Stimulated activated CD8-positive, alpha-beta memory T cell treated with anti-CD3 and anti-CD28 coated beads, Interleukin-12 subunit alpha, Interleukin-12 subunit beta, amount 100 ng/mL, for 1 hour (primary cell): ENCODE data around the gene SUGCT.

Experiments used
- DNase-seq: peaks from one replicate; pipeline ENCODE4 v3.0.0-alpha.2; 2020; ENCODE audit warnings: low read depth

SUGCT gene

DNA sequence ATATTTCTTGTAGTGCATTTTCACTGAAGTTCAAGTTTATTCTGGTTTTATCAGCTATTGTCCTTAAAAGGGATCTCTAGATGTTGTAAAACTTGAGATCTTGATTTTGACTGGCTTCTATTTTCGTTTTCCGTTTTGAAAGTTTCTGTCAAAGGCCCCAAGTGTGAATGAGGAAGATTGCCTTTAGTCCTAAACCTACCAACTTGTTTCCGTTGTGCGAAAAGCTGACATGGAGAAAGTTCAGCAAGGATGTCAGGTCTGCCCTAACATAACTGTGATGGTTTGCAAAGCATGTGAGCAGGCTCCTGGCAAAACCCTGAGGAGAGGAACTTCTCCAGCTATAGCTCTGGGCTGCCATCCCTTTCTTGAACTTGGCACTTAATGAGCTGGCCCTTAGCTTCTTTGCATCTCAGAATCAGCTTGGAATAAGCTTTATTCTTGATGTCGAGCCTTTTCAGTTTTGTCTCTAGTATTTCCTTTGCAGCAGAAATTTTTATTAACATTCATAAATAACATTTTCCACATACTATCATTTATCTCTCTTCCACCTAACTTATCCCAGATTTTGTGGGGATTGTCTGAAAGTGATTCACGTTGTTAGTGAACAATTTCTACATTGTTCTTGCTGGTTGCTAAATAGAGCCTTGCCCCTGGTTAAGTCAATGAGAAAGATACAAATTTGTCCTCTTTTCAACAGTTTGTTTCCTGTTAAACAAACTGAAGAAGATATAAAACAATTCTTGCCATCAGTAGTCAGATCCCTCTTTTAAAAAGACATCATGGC, 559.4 kb downstream of the SUGCT start:
- DNase-seq = no peak

DNA sequence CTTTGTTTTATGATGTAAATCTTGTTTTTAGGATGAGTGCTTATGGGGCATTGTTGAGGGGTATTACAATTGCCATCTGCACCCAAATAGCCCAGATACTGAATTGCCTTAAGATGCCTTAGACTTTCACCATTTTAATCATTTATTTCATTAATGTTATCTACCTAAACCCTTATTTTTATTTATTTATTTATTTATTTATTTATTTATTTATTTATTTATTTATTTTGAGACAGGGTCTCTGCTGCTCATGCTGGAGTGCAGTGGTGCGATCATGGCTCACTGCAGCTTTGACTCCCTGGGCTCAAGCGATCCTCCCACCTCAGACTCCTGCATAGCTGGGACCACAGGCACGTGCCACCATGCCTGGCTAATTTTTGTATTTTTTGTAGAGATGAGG, 560.2 kb downstream of the SUGCT start:
- no peak for DNase-seq

DNA sequence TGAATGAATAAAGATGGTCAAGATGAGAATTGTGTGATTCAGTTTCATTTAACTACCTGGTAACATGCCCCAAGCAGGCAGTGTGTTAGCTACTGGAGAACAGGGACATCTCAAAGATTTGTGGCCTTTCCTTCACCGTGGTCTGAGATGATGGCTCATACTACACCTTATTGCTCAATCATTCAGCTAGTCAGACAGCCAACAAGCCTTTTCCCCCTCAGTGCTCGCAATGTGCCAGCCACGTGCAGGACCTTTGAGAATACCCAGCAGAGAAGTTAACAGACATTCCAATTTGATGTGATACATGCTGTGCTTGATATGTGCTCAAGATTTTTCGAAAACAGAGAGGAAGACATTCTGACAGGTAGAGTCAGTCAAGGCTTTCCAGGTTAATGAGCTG, 562.8 kb downstream of the SUGCT start:
- no peak for DNase-seq

DNA sequence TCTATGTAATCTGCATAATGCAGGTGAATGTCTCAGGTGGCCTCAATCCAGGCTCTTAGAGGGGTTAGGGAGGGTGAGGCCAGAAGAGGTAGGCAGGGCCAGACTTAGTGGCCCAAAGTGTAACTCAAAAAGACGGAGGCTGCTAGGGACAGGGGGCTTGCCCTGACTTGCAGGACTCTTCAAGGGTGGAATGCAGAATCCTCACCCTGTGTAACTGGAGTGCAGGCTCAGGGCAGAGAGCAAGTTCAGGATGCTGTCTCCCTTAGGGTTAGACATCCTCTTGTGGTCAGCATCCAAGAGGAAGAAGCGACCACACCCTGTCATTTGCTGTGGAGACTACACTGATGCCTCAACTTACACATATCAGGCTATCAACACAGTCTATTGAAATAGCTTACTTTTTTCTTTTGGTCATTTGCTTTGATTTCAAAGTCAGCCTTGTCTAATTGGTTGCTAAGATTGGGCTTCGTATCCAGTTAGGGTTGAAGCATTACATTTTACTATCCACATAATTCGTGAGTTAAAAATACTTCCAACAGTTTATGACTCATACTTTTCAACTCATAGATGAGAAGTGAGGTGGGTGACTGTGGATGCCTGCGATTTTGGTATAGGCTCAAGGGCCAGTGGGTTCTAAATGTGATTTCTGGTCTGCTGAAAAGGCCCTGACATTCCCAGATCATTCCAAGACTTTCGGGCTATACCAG, 563.6 kb downstream of the SUGCT start:
- DNase-seq = no peak

DNA sequence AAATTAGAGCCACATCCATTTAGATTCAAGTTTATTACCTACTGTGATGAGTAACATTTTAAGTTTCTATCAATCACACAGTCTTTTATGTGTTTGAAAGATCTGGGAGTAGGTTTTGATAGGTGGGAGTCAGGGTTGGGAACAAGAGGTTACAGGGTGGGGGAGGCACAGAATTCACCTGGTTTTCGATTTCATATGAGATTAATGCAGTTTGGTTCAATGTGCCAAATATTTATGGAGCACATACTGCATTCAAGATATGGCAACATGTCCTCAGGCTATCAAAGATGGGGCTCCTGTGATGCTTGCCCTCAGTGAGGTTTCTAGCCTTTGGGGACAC, 564.1 kb downstream of the SUGCT start:
- no peak for DNase-seq

DNA sequence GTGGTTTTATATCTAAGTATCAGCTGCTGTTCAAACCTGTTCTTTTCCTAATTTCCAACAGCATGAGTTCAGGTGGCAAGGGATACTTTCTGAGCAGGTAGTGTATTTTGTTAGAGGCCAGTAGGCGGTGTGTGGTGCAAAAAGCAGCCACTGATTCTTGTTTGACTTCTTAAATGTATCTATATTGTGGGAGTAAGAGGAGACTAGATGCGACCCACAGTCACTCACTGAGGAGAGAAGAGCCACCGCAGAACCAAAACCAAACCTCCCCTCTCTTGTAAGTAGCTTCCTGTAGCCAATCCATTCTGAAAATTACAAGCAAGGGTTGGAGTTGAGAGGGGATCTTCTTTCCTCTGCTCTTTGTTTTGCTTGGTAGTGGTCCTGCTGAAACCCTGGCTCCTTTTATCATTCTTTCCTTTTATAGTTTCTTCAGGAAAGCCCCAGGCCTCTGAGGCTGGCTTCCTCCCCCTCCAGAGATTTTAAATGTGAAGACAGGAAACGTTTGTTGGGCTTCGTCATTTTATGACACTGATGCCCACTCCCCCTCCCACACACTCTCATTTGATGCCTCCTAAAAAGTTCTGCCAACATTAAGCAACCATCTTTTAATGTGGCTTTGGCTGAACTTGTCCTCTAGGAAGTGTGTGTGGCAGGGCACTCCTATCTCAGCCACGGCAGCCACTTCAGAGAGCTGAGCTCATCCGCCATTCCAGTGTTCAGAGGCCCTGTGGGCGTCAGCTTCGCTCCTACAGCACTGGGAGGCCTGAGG, 566.0 kb downstream of the SUGCT start:
- DNase-seq = no peak

DNA sequence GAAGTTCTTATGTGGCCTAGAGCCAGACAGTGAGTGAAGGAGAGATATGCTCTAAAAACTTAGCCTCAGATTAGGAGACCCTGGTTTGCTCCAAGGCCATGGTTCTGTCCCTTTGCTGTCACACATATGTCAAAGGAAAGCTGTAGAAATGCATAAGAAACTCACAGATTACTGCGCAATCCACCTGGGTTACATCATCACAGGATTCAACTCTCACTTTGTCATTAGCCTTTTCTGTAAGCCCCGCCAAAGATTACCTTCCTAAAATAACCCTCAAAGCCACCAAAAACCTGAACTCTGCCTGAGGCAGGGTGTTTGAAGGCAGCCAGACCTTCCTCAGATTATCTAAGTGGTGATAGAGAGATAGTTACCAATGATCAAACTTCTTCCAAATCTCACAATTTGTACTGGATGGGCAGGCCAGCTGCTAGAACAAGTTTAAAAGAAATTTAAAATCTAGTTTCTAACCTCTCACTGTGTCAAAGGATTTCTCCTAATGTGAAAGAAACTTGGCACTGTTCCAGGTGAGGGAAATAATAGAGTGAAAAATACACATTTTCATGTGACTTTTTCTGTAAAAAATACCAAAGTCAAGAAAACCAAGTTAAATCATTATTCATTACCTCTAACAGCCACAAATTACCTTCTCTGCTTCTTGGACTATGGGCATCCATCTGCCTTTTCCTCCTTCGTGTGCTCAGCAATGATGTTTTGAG, 567.2 kb downstream of the SUGCT start:
- no peak for DNase-seq

DNA sequence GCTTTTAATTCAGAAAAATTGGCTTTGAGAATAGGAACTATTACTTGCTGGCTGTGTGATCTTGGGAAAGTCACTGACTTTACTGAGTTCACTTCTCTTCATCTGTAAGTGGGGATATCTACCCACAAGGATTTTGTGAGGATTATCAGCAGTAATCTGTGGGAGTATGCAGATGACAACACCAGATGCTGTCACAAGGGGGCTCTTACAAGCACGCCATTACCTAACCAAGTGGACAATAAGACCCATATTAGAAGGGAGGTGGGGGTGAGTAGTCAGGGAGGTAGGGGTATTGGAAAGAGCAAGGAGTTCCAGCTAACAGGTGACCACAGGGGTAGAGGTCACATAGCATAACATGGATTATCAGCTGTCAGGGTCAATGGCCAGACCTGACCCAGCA, 569.4 kb downstream of the SUGCT start:
- DNase-seq = no peak

DNA sequence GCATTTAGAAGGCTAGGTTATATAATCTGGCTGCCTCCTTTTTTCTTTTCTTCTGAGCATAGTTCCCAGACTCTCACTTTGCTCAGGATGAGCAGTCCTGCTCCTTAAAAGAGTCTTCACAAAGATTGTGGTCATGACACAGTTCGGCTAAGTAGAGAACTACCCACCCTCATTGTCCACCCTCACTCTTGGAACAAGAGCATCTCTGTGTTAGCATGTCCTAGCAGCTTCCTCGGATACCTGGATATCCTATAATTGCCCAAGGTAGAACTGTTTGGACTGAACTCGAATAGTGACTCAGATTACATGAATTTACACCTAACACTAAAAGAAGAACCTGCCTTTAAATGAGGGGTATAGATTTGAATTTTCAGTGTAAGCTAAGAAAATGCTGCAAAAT, 572.0 kb downstream of the SUGCT start:
- DNase-seq = no peak

DNA sequence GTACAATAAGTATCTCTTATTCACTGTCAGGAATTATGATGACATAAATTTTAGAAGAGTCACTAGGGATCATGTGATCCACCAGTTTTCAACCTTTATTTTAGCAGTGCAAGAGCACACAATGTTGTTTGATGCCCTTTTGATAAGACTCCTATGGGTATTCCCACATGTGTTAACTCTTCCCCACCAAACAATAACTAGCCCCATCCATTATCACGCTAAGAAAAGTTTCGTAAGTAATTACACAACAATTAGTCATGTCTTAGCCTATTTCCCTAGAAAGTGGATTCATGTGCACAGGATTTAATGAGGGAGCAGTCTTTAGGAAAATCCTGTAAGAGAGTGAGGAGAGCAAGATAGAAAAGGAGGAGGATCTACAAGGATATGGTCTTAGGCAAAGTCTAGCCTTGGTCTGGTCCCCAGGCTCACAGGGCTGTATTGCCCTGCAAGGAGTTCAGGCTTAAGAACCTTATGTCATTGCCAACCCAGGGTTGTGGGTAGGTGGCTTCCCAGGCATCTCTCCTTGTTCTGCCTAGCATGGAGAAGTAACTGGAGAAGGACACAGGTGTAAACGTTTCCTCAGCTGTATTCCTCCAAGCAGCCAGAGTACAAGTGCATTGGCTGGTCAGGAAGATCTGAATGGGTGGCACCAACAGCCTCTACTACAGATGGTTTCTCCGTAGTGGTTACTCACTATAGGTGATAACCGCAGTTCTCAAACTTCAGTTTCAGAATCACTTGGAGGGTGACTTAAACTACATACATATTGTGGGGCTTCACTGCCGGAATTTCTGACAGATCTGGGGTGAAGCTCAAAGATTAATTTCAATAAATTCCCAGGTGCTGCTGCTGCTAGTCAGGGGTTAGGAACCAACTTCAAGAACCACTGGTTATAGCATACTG, 574.5 kb downstream of the SUGCT start:
- no peak for DNase-seq

DNA sequence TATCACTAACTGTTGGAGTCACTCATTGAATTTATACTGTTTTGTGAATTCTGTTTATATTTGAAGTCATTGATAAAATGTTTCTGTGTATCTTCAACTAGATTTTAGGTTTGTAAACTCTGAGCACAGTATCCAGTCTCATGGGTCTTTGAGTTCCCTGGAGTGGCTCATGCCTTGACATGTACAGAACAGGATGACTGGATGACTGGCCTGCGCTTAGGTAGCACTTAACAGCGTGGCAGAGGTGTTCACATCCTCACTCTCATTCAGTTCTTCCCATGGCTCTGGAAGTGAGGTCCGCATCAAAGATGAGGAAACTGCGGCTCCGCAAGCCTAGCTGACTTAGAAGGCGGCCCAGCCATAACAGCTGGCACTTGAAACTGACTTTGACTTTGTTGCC, 576.9 kb downstream of the SUGCT start:
- no peak for DNase-seq

DNA sequence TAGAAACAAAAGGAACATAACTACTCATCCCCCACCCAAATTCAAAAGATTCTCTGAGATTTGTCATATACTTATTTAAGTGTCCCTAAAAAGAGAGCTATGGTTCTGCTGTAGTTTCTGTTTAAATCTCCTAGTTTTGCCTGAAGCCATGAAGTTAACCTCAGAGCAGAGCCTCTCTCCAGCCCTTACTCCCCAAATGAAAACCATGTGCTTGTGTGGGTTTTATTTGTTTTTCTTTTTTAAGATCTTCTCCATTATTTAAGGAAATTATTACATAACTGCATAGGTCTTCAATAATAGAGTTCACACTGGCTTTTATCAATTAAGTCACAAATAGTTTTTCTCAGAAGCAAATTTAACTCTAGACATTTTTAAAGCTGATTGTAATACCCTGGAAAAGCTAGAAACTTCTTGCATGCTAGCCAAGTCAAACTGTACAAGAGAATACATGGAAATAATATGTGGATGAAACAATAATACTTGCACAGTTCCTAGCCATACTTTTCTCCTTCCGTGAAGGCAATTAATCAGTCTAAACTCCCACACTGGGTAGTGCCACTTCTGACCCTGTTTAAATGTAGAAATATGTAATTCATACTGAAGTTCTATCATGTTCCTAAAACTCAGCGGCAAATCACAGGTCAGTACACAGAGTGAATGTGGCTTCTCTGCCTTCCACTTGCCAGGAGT, 579.7 kb downstream of the SUGCT start:
- no peak for DNase-seq

DNA sequence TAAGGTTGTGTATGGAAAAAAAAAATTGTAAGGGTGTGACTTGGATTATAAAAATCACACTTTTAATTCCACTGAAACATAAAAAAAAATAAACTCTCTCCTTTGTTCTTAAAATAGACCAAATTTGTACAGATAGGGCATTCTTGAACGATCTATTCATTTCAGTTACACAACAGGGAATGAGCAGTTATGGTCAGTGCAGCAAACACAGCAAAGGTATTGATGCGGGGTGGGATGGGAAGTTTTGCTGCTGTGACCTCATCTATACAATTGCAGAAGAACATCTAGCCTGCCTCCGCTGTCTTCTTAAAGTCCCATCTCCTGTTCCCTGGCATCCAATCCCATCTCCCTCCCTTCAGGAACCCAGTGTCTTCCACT, 580.2 kb downstream of the SUGCT start:
- no peak for DNase-seq

DNA sequence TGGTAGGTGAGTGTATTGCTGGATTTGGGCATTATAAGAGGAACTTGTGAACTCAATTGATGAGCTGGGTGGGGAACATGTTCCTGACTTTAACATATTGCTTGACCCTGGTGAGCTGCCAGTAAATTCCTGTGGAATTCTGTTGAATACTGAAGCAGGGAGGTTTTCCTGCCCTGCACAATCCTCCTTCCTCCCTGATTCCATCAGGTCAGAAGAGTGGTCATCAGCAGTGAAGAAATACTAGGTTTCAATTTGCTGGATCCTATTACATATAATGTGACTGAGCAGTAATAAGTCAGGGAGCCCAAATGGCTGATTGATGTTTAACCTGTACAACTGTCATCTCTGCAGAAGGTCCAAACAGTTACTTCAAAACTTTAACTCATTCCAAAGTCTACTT, 581.2 kb downstream of the SUGCT start:
- no peak for DNase-seq

DNA sequence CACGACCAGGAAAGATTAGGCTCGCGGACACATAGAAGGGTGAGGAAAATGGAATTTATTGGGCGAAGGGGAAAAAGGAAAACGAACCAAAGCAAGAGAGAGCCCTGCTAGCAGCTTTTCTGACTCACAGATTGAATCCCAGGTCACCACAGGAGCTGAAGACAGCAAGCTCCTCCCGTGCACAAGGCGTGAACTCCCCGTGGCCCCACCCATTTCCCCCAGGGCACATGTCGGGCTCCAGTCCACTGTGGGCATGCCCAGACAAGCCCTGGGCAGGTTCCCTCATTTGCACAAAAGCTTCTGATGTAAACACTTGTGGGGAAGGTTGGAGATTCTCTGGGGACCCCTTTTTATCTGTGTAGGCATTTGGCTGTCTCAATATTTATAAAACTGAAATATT, 582.4 kb downstream of the SUGCT start:
- DNase-seq = no peak

DNA sequence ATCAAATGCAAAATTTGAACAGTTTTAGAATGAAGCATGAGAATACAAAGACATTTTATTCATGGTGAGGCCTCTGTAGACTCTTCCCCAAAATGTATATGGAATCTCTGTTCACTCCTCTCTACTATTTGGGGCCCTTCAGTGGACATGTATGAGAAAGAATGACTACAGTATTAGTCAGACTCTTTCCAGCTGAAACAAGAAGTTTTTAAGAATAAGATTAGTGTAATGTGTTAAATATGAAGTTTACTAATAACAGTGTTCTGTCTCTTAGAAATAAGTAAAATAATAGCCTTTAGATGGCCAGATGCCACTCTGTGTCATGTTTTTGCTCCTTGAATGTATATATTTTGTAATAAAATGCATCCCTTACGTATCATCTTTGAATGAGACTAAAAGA, 585.6 kb downstream of the SUGCT start:
- DNase-seq = no peak

DNA sequence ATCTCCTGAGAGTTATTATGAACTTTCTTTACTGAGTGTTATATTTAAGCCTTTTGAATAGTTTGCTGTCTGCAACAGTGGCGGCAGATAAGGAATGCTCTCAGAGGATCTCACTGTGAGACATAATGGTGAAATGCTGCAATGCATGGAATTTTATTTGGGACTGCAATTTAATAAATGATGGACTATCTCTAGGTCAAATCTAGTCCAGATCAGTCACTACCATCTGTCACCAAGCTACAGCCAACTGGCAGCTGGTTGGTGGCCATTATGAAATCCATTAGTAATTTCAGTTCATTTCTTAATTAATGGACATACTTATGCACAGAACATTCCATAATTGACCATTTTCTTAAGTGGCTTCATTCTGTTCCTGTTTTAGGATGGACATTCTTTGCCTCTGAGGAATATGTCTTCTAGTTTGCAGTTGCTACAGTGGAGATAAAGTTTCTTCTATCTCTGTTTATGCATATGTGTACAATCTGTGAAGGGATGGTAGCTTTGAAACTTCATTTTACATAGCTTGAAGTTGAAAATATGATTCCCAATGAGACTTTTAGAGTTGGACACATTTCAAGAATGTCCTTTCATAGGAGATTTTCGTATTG, 586.6 kb downstream of the SUGCT start:
- no peak for DNase-seq

DNA sequence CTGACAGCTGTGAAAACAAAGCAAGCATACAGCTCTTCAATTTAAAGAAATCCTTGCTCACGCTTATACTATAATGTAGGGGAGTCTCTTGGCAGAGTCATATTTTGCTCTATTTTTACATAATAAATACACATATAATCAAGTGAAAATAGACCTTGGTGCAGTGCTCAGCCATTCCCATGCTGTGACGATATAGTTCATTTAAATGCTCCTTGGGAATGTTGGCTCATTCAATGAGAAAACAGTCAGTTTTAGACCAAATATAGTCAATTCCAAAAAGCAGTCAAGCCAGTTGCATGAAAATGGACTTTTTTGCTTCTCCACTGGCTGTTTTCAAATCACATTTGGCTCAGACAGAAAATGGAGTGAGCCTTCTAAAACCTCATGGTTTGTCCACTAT, 587.4 kb downstream of the SUGCT start:
- DNase-seq = no peak

DNA sequence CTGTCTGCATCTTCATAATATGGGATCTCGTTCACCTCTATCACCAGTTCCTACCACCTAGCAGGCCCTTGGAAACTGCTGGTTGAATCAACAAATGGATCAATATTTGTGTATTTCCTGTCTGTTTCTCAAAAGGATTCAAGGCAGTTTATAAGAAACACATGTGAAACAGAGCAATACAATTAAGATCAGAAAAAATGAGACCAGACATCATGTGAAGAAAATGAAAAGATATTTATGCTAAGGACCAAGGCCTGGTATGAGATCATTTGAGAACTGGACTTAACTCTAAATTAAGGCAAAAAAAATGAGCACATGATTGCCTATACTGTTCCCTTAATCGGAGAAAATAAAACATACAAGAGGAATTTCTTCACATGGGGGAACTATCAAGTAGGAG, 589.0 kb downstream of the SUGCT start:
- no peak for DNase-seq

DNA sequence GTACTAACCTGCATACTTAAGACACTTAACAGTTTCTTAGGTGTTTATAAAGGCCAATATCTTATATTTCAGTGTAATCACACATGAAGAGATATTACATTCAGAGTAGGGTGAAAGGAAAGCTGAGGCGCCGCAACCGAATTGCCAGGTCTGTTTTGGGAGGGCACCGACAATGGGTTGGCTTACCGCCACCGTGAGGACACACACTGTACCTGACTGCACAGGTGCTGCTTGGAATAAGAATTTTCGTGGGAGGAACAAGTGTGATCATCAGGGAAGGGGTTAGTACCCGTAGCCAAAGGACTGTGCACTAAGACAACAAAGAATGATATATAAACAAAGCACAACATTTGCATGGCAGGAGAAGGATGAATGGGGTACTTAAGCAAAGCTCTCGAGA, 591.8 kb downstream of the SUGCT start:
- no peak for DNase-seq

DNA sequence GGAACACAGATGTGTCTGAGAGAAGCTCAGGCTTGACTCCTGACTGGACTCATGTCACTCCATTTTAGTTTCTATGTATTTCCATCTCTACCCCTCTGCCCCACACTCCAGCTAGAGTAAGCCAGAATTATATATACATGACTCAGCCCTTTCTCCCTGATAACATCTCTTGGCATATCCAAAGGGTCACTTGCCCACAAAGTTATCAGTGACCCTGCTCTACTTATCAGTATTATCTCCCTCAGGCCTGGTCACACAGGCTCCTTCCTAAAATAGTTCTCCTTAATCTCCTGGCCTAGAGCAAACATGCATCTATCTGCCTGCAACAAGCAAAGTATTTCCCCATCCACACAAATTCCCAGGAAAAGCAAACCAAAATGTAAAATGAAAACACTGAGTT, 598.3 kb downstream of the SUGCT start:
- no peak for DNase-seq
